ENCODE results near the gene TRAPPC5. TPM values are rescaled to one million over a fixed set of nuclear protein-coding genes. Genes with fewer than 3 reads are reported as not detected.

The TRAPPC5 gene
- total and polyA plus RNA-seq, 10 of the 15 experiments (the other 5 are each of a cell fraction or from before 2014, with no cell fraction given): 4.2 to 210 (median 89.1) TPM

DNA sequence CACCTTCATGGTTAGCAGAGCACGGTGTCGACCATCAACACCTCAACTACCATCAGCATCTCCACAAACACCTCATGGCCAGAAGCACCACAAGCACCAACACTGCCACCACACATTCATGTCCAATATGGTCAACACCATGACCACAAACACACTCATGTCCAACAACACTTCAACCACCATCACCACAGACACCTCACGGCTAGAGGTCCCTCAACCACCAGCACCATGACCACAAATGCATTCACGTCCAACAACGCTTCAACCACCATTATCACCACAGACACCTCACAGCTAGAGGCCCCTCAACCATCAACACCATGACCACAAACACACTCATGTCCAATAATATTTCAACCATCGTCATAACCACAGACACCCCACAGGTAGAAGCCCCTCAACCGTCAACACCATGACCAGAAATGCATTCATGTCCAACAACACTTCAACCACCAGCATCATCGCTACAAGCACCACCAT lies 10.2 kb downstream of the TRAPPC5 start (continued):
- 0 out of 2 replicates have a peak, but pooled peaks have one; percentile 40 for TF ChIP-seq RAD51 (IDR thresholded peaks at IDR 0.05)
- TF ChIP-seq POLR2AphosphoS2 (IDR thresholded peaks at IDR 0.05; ENCODE audit: low read depth, low read length): no peak
- 0 out of 2 replicates have a peak, but pooled peaks have one; percentile 9 for TF ChIP-seq MEF2A (IDR thresholded peaks at IDR 0.05; ENCODE audit: insufficient read depth, low read depth, low read length)
- TF ChIP-seq, protein P1, sequence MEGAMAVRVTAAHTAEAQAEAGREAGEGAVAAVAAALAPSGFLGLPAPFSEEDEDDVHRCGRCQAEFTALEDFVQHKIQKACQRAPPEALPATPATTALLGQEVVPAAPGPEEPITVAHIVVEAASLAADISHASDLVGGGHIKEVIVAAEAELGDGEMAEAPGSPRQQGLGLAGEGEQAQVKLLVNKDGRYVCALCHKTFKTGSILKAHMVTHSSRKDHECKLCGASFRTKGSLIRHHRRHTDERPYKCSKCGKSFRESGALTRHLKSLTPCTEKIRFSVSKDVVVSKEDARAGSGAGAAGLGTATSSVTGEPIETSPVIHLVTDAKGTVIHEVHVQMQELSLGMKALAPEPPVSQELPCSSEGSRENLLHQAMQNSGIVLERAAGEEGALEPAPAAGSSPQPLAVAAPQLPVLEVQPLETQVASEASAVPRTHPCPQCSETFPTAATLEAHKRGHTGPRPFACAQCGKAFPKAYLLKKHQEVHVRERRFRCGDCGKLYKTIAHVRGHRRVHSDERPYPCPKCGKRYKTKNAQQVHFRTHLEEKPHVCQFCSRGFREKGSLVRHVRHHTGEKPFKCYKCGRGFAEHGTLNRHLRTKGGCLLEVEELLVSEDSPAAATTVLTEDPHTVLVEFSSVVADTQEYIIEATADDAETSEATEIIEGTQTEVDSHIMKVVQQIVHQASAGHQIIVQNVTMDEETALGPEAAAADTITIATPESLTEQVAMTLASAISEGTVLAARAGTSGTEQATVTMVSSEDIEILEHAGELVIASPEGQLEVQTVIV (IDR thresholded peaks at IDR 0.05; ENCODE audit: borderline replicate concordance, partially characterized antibody): peak; percentile 74
- no peak for TF ChIP-seq FOS (IDR thresholded peaks at IDR 0.05; ENCODE audit: borderline replicate concordance, extremely low read depth, insufficient read length)
- TF ChIP-seq STAT1 (conservative IDR thresholded peaks at IDR 0.05): no peak
- TF ChIP-seq ZNF622 (IDR thresholded peaks at IDR 0.05): no peak
- no peak for TF ChIP-seq CBX3 (IDR thresholded peaks at IDR 0.05; ENCODE audit: borderline replicate concordance, low read depth)
- no peak for TF ChIP-seq ZNF207 (IDR thresholded peaks at IDR 0.05; ENCODE audit: borderline replicate concordance)
- no peak for TF ChIP-seq MYC (IDR thresholded peaks at IDR 0.05; ENCODE audit: insufficient read depth, insufficient read length, insufficient replicate concordance, low read length, severe bottlenecking)
- TF ChIP-seq POLR2A (IDR thresholded peaks at IDR 0.05; ENCODE audit: low read depth, low read length): no peak
- peak; percentile 57; the same call in 1 of the 2 replicates for TF ChIP-seq POLR2AphosphoS5 (IDR thresholded peaks at IDR 0.05; ENCODE audit: low read length)
- TF ChIP-seq SPI1 (IDR thresholded peaks at IDR 0.05; ENCODE audit: borderline replicate concordance, insufficient read depth, low read depth, low read length): no peak
- no peak for TF ChIP-seq CBX5 (IDR thresholded peaks at IDR 0.05; ENCODE audit: low read depth)

All from GM12878 (cell line).